Ramos (cell line): ENCODE results near the gene ZNF668.
"Not testable (repeated sequence)": the region's sequence is repeated elsewhere in the genome, so short reads cannot be mapped to it uniquely, and the experiment has no call there.

ENCODE experiments used
- in situ Hi-C: fragments of 300-500 bp; cut with MboI; formaldehyde crosslinking; loops from one replicate; pipeline ENCODE4 v1.14.3; 2022; ENCODE audit warnings: low sequenced_read_pairs; ENCODE audit not compliant: unreplicated experiment

Gene ZNF668

GRCh38 chr16:31105677-31106213 lies 31.7 kb upstream of the ZNF668 start:
- in situ Hi-C loops = no loop called here

GRCh38 chr16:31100876-31101641 lies 27.0 kb upstream of the ZNF668 start:
- in situ Hi-C loops = not testable (repeated sequence)

GRCh38 chr16:31099860-31100638 lies 26.0 kb upstream of the ZNF668 start:
- in situ Hi-C loops = no loop called here

GRCh38 chr16:31094424-31095120 lies 20.5 kb upstream of the ZNF668 start, which contains the start of gene VKORC1:
Gene VKORC1, minus strand, starts transcription at chr16:31094797. Its CDS starts 68 bp downstream, at chr16:31094729.
- in situ Hi-C loops = no loop called here

GRCh38 chr16:31094088-31094423 lies 20.0 kb upstream of the ZNF668 start:
- in situ Hi-C loops = no loop called here

GRCh38 chr16:31093132-31093703 lies 19.2 kb upstream of the ZNF668 start:
- in situ Hi-C loops = no loop called here

GRCh38 chr16:31092330-31092729 lies 18.3 kb upstream of the ZNF668 start:
- in situ Hi-C loops = no loop called here

- in situ Hi-C loops = no loop called here
These were observed 16.5 kb upstream of the ZNF668 start for GRCh38 chr16:31090540-31090939.

GRCh38 chr16:31089199-31089598 lies 15.2 kb upstream of the ZNF668 start:
- in situ Hi-C loops = no loop called here

GRCh38 chr16:31088459-31089183 lies 14.6 kb upstream of the ZNF668 start, which contains the start of gene PRSS53:
Gene PRSS53, minus strand, starts transcription at chr16:31088943. Its CDS starts 134 bp downstream, at chr16:31088809.
- in situ Hi-C loops = no loop called here

GRCh38 chr16:31087971-31088370 lies 13.9 kb upstream of the ZNF668 start:
- in situ Hi-C loops = no loop called here

GRCh38 chr16:31087481-31087880 lies 13.4 kb upstream of the ZNF668 start:
- in situ Hi-C loops = no loop called here

GRCh38 chr16:31086629-31086906 lies 12.5 kb upstream of the ZNF668 start:
- in situ Hi-C loops = no loop called here

- in situ Hi-C loops = no loop called here
These were observed 12.0 kb upstream of the ZNF668 start for GRCh38 chr16:31085873-31086628.

GRCh38 chr16:31085411-31085810 lies 11.4 kb upstream of the ZNF668 start:
- in situ Hi-C loops = no loop called here

GRCh38 chr16:31084584-31085302 lies 10.7 kb upstream of the ZNF668 start:
- in situ Hi-C loops = no loop called here

GRCh38 chr16:31083981-31084380 lies 9.9 kb upstream of the ZNF668 start:
- in situ Hi-C loops = no loop called here

- in situ Hi-C loops = no loop called here
These were observed 9.5 kb upstream of the ZNF668 start for GRCh38 chr16:31083556-31083955.

- in situ Hi-C loops = no loop called here
These were observed 9.0 kb upstream of the ZNF668 start for GRCh38 chr16:31083081-31083480.
